Neural crest cell (in vitro differentiated cells): ENCODE measurements around the gene MAB21L2. TPM values are rescaled to one million over a fixed set of nuclear protein-coding genes. Genes with fewer than 3 reads are reported as not detected.
"Not testable (repeated sequence)": the region's sequence is repeated elsewhere in the genome, so short reads cannot be mapped to it uniquely, and the experiment has no call there.

Experiments used
- DNase-seq: peaks from one replicate; pipeline ENCODE4 v3.0.0; 2021; ENCODE audit warnings: low read depth, mixed read lengths, low spot score
- H3K27ac Mint-ChIP-seq: one replicate; pipeline ENCODE4 v1.8.0; 2021; ENCODE audit warnings: mild to moderate bottlenecking, mixed read lengths; ENCODE audit not compliant: unreplicated experiment
- H3K27me3 Mint-ChIP-seq: 2 replicates; pipeline ENCODE4 v1.8.0; 2021; ENCODE audit warnings: low read depth, mild to moderate bottlenecking, mixed read lengths
- H3K36me3 Mint-ChIP-seq: 2 replicates; pipeline ENCODE4 v1.8.0; 2021; ENCODE audit warnings: low read depth, mild to moderate bottlenecking, mixed read lengths
- H3K4me1 Mint-ChIP-seq: 2 replicates; pipeline ENCODE4 v1.8.0; 2021; ENCODE audit warnings: mixed read lengths
- H3K4me3 Mint-ChIP-seq: one replicate; pipeline ENCODE4 v1.8.0; 2021; ENCODE audit warnings: mild to moderate bottlenecking, mixed read lengths
- H3K9me3 Mint-ChIP-seq: 2 replicates; pipeline ENCODE4 v1.8.0; 2021; ENCODE audit warnings: mixed read lengths
- long read RNA-seq: library from polyadenylated mRNA; unstranded; transcript quantifications from one replicate; pipeline ENCODE4 v2.0.0, GENCODE V29; 2020
- total RNA-seq: library from RNA; stranded (reverse); gene quantifications from 2 replicates; pipeline ENCODE4 v1.2.1, GENCODE V29; 2021
- TF ChIP-seq, protein P1 (sequence below): fragments of 200-600 bp; sonication (generic); conservative IDR thresholded peaks from 2 replicates; pipeline ENCODE4 v1.5.0; 2021; ENCODE audit warnings: antibody characterized with exemption, mild to moderate bottlenecking

MAB21L2 gene
- 3.3 and 3.5 TPM in 2 replicates for total RNA-seq
- long read RNA-seq, result 0 reads

DNA sequence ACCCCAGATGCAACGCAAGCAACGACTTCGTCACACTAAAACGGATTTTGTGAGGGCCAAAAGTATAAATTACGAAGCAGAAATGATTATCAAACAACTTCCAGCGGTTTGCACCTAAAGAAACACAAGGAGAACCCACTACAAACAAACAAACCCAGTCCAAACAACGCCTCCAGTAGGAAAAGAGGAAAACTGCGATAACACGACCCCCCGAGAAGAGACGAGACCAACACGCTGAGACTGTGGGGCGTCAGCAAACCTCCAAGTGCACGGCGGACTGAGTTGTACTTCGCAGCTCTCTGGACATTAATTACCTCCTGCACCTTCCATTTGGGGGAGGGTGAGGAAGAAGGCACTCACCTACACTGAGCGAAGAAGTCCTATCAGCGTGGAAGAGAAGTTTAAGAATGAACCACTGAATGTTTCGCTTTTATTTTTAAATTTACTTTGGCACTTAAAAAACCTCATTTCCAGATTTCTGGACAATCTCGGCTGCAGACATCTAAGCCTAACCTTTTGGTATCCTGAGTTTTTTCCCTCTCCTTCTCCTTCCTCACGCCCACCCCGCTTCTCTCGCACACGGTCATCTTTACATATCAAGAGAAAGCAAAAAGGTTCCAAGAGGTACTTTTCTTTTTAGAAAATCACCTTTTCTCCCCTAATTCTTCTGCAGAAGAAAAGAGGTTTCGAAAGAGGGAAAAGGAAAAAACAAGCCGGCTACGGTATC, at the start of gene MAB21L2:
Gene MAB21L2, plus strand, starts transcription at position 6 of the 727 bp plus-strand sequence. CDS start 879 bp downstream, outside the sequence.
- Mint-ChIP-seq H3K4me3 (peak within 1 kb of the TSS; percentile 85), H3K27me3 (peaks cover 93% of the 10 kb centered on the region), H3K4me1 (peaks cover 49% of the 10 kb centered on the region), H3K36me3 (no peaks in the 10 kb centered on the region), H3K9me3 (no peaks in the 10 kb centered on the region), H3K27ac (no peak within 1 kb of the TSS)
- TF ChIP-seq, protein P1, sequence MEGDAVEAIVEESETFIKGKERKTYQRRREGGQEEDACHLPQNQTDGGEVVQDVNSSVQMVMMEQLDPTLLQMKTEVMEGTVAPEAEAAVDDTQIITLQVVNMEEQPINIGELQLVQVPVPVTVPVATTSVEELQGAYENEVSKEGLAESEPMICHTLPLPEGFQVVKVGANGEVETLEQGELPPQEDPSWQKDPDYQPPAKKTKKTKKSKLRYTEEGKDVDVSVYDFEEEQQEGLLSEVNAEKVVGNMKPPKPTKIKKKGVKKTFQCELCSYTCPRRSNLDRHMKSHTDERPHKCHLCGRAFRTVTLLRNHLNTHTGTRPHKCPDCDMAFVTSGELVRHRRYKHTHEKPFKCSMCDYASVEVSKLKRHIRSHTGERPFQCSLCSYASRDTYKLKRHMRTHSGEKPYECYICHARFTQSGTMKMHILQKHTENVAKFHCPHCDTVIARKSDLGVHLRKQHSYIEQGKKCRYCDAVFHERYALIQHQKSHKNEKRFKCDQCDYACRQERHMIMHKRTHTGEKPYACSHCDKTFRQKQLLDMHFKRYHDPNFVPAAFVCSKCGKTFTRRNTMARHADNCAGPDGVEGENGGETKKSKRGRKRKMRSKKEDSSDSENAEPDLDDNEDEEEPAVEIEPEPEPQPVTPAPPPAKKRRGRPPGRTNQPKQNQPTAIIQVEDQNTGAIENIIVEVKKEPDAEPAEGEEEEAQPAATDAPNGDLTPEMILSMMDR, result no peak
- no peak for DNase-seq

DNA sequence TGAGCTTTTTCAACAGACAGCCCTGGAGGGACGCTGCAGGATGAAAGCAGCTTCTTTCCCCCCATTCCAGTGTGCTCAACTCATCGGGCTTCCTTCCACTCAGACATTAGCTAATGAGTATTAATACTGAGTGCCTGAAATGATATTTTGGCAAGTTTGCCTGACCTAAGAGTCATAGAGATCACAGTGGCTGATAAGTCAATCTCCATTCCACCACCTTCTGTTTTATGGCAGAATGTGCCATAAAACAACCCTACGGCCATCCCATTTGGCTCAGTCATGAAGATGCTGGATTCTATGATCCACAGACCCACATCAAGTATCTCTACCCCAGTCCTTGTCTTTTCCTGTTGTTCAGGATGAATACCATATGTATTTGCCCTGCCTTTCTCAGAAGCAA, 48.3 kb upstream of the MAB21L2 start:
- DNase-seq, result no peak
- TF ChIP-seq, protein P1, result no peak
- Mint-ChIP-seq H3K9me3 (no peaks in the 10 kb centered on the region), H3K4me3 (no peak overlapping the region), H3K4me1 (no peaks in the 10 kb centered on the region), H3K27ac (no peak overlapping the region), H3K36me3 (no peaks in the 10 kb centered on the region), H3K27me3 (no peaks in the 10 kb centered on the region)

DNA sequence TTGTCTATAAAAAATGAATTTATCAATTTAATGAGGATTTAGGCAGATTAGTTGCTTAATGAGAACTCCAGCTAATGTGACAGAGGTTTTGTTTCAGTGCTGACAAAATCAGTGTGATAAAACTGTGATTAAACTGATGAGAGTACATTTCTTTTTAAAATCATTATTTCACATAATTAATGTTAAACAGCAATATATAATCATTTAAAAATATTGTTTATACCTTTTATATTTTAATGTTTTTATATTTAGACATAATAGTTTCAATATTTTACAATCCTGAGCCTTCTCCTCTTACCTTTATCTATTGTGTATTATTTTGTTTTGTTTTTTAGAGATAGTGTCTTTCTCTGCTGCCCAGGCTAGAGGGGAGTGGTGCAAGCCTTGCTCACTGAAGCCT, 47.1 kb upstream of the MAB21L2 start:
- Mint-ChIP-seq H3K4me3 (no peak overlapping the region), H3K27me3 (no peaks in the 10 kb centered on the region), H3K9me3 (no peaks in the 10 kb centered on the region), H3K36me3 (no peaks in the 10 kb centered on the region), H3K27ac (no peak overlapping the region), H3K4me1 (no peaks in the 10 kb centered on the region)
- TF ChIP-seq, protein P1, result no peak
- DNase-seq, result no peak

DNA sequence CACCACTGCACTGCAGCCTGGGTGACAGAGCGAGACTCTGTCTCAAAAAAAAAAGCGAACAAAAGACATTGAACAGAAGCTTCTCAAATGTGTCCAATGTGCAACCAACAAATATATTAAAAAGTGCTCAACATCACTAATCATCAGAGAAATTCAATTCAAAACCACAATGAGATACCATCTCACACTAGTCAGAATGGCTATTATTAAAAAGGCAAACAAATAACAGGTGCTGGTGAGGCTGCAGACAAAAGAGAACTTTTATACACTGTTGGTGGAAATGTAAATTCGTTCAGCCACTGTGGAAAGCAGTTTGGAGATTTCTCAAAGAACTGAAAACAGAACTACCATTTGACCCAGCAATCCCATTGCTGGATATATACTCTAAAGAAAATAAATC, 44.0 kb upstream of the MAB21L2 start:
- H3K36me3 Mint-ChIP-seq, H3K4me1 Mint-ChIP-seq, H3K27ac Mint-ChIP-seq, H3K4me3 Mint-ChIP-seq, H3K9me3 Mint-ChIP-seq, DNase-seq, H3K27me3 Mint-ChIP-seq: not testable (repeated sequence)

GRCh38 chr4:150540536-150540935, 41.4 kb upstream of the MAB21L2 start:
- DNase-seq, result no peak
- TF ChIP-seq, protein P1, result no peak
- no peaks in the 10 kb centered on the region for H3K36me3 Mint-ChIP-seq
- peaks cover 6% of the 10 kb centered on the region for H3K4me1 Mint-ChIP-seq
- no peak overlapping the region for H3K4me3 Mint-ChIP-seq
- no peak overlapping the region for H3K27ac Mint-ChIP-seq
- H3K27me3 Mint-ChIP-seq, result no peaks in the 10 kb centered on the region
- H3K9me3 Mint-ChIP-seq, result no peaks in the 10 kb centered on the region

GRCh38 chr4:150540959-150541360, 41.0 kb upstream of the MAB21L2 start:
- Mint-ChIP-seq H3K27me3 (no peaks in the 10 kb centered on the region), H3K4me1 (peaks cover 6% of the 10 kb centered on the region), H3K4me3 (no peak overlapping the region), H3K9me3 (no peaks in the 10 kb centered on the region), H3K36me3 (no peaks in the 10 kb centered on the region), H3K27ac (no peak overlapping the region)
- TF ChIP-seq, protein P1, result no peak
- DNase-seq, result no peak
